Activated CD8-positive, alpha-beta memory T cell treated with anti-CD3 and anti-CD28 coated beads for 24 hours (primary cell): Measurements from ENCODE around the gene CLIC2.
"Not testable (repeated sequence)": the region's sequence is repeated elsewhere in the genome, so short reads cannot be mapped to it uniquely, and the experiment has no call there.

Experiments
- DNase-seq: peaks from one replicate; pipeline ENCODE4 v3.0.0-alpha.2; 2020

CLIC2 gene

DNA sequence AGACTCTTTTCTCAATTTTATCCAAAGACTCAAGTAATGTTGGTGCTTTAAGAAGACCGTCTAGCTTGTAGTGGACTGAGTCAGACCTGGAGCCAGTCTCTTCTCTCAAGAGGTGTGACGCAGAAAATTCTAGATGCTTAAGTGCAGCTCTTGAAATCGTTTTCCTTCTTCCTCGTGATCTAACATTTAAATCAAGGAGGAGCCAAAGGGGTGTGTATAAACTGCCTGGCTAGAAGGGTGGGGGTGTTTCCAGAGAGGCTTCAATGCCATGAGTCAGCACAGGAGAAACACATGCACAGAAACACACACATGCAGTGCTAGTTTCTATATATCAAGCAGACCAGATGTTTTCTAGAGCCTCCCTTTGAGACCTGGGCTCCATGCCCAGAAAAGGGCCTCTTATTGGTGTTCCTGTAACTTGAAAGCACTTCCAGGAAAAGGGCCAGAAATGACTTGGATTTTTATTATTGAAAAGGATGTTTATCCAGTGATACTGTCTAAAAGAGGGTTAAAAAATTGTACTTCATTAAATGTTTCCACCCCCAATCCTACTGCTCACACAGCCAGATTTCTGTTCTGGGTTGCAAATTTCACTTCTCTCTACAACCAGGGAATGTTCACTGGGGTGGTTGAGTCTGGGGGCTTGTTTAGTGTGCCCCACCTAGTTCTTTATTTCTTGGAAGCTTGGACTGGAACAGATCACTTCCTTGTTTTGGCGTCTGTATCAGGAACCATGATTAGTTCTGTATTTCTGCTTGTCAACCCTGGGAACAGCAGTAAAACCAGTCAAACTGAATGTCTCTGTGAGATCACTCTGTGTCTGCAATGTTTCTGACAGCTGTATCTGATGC lies at the start of gene CLIC2:
Gene CLIC2 (minus strand): TSS at position 129 of the 851 bp plus-strand sequence. CDS start 187 bp downstream, outside the sequence.
- no peak for DNase-seq

DNA sequence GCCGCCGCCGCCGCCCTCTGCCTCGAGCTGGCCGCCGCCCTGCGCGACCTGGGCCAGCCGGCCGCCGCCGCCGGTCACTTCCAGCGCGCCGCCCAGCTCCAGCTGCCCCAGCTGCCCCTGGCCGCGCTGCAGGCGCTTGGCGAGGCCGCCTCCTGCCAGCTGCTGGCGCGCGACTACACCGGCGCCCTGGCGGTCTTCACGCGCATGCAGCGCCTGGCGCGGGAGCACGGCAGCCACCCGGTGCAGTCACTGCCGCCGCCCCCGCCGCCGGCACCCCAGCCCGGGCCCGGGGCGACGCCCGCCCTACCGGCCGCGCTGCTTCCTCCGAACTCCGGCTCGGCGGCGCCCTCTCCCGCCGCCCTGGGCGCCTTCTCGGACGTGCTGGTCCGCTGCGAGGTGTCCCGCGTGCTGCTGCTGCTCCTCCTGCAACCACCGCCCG lies 48.1 kb upstream of the CLIC2 start:
- DNase-seq = not testable (repeated sequence)

DNA sequence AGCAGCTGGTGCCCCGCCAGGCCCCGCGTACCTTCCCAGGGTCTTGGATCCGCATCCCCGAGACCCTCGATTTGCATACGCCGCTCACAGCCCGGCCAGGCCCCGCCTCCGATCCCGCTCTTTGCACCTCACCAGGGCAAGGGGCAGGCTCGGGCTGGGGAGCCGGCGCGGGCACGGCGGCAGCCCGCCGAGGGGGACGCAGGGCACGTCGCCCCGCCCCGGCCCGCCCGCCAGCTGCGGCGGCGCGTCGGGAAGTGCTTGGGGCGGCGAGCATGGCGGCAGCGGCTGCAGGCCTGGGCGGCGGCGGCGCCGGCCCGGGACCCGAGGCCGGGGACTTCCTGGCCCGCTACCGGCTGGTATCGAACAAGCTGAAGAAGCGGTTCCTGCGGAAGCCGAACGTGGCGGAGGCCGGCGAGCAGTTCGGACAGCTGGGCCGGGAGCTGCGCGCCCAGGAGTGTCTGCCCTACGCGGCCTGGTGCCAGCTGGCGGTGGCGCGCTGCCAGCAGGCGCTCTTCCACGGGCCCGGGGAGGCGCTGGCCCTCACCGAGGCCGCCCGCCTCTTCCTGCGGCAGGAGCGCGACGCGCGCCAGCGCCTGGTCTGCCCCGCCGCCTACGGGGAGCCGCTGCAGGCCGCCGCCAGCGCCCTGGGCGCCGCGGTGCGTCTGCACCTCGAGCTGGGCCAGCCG lies 47.6 kb upstream of the CLIC2 start, which contains the start of gene F8A2:
Gene F8A2 (plus strand): TSS at position 253 of the 686 bp plus-strand sequence. CDS start 20 bp downstream, at position 273.
- DNase-seq = not testable (repeated sequence)

DNA sequence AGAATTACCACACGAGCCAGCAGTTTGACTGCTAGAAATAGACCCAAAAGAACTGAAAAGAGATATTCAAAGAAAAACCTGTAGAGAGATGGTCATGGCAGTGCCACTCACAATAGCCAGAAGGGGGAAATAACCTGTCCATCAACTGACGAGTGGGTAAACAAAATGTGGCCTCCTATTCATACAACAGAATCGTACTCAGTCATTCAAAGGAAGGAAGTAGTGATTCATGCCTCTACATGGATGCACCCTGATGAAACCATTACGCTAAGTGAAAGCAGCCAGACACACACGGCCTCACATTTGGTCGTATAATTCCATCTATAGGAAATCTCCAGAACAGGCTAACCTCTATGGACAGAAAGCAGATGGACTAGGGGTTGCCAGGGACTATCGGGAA lies 45.4 kb upstream of the CLIC2 start:
- DNase-seq = not testable (repeated sequence)

DNA sequence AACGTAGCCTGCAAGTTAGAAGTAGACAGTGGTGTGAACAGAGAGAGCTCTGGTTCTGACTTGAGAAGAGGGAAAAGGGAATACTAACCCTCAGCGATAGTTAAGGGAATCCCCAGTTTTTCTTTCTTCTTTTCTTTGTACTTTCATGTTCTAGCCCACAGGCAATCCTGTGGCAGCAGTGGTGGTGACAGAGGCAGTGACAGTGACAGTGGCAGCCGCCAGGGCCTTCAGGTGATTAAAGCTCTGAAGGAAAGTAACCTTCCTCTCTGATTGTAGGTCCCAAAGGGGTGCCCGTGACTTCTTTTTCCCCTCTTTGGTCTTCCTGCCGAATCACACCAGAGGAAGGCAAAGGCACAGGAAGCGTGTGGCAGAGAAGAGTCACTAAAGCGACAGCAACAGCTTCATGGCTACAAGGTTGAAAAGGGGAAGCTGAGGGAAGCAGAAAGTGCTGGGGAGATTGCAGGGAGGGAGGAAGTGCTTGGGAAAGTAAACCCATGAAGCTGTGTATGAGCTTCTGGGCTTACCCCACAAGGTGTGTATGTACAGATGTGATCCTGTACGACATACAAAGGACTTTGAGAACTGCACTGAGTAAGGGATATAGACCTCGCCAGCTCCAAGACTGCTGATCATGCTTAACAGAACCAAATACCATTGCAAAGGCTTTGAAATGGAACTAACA lies 39.5 kb upstream of the CLIC2 start:
- DNase-seq = not testable (repeated sequence)

DNA sequence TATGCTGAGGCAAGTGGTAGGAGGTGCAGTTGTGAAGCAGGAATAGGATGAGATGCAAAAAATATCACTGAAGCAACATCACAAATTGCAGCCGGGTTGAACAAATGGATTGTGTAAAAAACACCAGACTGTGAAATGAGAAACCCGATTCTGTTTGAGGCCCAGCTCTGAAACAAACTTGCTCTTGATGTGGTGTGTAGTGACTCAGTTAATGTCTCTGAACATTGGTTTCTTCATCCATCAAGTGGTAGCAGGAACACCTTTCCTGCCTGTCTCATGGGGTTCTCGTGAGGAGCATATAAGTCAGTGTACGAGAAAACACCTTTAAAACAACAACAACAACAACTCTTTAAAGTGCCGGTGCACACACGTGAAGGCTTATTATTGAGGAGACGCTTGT lies 29.3 kb upstream of the CLIC2 start:
- DNase-seq = not testable (repeated sequence)

DNA sequence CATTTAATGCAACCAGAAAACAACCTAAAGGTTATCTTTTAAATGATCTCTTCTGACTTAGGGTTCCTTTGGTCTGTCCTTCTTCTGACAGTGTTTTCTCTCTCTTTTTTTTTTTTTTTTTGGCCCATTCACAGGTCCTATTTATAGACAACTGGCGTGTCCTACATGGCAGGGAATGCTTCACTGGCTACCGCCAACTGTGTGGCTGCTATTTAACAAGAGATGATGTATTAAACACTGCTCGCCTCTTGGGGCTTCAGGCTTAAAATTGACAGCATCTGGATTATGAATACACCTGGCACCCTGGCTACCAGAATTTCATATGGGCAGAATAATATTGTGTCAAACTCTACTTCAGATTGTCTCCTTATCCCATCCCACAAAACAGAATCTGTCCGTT lies 15.0 kb upstream of the CLIC2 start:
- not testable (repeated sequence) for DNase-seq

DNA sequence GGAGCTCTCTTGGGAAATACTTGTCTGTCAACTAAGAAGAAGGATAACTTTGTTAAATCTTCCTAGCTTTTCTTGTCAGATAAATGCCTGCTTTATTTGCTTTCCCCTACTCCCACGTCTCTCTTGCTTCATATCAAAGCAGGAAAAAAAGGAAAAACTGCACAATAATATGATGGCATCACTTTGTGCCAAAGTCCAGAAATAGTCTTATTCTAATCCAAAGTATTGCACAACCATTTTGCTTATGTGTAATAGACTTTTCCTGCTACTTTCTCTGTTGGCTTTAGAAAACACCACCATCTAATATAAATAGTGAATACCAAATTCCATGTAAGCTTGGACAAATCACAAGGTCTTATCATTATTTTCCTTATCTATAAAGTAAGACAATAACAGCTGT lies 11.3 kb upstream of the CLIC2 start:
- not testable (repeated sequence) for DNase-seq

DNA sequence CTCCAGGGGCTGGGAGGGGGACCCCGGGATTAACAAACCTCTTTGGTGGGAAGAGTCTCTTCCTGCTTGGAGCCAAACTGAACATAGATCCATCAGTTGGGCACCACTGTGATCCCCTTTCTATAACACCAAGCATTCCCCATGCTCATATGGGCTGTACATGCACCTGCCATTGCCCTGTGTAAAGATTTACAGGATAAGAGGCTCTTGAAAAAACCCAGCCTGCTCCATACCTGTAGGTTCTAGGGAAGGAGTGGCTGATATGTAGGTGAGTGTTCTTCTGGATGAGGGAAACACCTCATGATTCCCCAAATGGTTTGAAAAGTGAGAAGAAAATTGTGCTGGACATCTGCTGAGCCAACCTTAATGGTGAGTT lies 911 bp upstream of the CLIC2 start:
- not testable (repeated sequence) for DNase-seq

DNA sequence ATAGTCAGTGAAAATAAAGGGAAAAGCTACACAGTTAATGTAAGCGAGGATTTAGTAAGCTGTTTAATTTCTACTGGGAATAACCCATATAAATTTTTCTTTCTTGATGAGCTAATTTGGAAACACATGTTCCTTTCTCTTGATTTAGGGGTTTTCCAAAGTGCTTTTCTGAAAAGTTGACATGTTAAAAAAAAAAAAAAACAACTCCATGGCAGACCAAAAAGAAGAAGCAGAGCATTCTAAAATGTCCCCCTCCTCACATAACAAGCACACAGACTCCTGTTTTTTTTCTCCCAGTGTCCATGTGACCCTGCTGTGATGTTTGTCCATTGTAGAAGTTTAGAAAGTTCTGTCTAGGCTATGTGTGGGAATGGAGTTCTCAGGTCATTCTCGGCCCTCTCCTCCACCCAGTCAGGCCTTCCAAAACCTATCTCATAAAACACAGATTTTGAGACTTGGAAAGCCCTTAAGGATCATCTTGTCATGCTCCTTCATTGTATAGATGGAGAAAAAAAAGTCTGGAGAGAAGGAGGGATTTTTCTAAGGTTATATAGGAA lies 792 bp downstream of the CLIC2 start:
- no peak for DNase-seq

DNA sequence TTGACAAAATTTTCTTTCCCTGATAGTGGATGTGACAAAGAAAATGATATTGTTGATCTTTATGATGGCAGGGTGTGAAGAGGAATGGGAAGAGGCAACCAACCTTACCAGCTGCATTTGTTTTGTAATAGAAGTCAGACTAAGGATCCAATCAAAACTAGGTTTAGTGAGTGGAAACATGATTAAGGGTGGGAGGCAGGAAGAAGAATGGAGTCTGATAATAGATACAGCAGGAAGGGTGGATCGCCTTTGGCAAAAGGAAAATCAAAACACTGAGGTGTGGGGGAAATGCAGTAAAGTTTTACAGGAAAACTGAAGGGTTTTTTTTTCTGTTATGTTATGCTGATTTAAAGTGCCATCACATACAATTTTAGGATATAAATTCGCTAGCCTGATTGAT lies 3.4 kb downstream of the CLIC2 start:
- no peak for DNase-seq

DNA sequence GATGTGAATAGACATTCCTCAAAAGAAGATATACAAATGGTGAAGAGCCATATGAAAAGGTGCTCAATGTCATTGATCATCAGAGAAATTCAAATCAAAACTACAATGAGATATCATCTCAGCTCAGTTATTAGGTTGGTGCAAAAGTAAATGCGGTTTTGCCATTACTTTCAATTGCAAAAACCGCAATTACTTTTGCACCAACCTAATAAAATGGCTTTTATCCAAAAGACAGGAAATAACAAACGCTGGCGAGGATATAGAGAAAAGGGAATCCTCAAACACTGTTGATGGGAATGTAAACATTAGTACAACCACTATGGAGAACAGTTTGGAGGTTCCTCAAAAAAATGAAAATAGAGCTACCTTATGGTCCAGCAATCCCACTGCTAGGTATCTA lies 5.1 kb downstream of the CLIC2 start:
- DNase-seq = no peak

DNA sequence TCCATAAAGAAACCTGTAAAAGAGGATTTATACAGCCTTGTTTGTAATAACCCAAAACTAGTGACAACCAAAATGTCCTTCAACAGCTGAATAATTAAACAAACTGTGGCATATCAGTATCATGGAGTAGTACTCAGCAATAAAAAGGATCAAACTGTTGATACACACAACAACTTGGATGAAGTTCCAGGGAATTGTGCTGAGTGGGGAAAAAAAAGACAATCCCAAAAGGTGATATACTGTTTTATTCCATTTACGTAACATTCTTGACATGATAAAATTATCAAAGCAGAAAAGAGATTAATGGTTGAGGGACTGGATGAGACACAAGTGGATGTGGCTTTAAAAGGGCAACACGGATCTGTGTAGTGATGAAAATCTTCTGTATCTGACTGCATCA lies 7.8 kb downstream of the CLIC2 start:
- no peak for DNase-seq

DNA sequence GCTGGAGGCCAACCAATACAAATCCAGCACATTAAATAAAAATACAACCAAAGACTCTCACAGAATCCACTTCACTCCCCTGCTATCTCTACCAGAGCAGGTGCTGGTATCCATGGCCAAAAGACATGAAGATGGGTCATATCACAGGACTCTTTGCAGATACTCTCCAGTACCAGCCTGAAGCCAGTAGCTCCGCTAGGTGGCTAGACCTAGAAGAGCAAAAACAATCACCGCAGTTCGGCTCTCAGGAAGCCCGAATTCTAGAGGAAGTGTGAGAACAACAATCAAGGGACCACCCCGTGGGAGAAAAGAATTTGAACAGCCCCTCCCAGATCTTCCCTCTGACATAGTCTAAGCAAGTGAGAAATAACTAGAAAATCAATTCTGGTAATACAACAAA lies 20.2 kb downstream of the CLIC2 start:
- no peak for DNase-seq

DNA sequence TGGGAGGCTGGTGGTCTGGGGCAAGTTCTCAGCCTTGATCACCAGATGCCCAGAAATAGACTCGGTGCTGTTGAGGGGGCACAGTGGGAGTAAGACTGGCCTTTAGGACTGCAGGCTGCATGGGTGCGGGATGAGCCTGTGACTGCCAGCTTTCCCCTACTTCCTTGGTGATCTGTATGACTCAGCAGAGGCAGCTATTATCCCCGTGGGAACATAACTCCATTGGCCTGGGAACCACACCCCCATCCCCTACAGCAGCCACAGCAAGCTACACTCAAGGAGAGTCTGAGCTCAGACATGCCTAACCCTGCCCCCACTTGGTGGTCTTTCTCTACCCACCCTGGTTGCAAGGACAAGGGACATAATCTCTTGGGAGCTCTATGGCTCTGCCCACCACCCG lies 20.6 kb downstream of the CLIC2 start:
- DNase-seq = no peak

DNA sequence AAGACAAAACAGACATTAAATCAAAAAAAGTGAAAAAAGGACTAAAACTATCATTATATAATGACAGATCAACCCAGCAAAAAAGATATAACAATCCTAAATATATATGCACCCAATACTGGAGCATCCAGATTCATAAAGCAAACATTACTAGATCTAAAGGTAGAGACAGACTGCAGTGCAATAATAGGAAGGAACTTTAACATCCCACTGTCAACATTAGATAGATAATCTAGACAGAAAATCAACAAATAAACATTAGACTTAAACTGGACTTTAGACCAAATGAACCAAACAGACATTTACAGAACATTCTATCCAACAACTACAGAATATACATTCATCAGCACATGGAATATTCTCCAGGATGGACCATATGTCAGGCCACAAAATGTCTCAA lies 40.6 kb downstream of the CLIC2 start:
- no peak for DNase-seq

DNA sequence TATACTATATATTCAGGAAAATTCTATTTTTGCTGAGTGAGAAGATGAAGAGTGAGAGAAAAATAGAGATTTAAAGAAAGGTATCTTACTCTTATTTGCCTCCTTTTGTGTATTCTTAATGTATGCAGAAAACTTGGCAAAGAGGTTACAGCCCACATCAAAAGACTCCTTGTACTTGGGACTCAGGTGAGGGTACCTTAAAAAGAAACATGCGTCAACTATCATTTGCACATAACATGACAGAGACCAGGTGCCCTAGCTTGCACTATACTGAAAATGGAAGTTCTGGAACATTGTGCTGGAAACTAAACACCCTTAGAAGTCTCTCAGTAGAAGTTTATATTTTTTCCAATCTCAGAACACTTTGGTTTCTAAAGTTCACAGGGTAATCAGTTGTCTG lies 54.5 kb downstream of the CLIC2 start:
- no peak for DNase-seq

DNA sequence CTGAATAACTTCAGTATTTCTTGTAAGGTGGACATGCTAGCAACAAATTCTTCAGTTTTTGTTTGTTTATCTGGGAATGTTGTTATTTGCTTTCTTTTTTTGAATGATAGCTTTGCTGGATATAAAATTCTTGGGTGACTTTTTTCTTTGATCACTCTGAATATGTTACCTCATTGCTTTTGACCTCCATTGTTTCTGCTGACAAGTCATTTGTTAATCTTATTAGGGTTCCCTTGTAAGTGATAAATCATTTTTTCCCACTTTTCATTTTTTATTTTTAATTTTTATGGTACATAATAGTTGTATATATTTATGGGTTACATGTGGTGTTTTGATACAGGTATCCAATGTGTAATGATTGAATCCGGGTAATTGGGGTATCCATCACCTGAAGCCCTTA lies 63.4 kb downstream of the CLIC2 start:
- DNase-seq = no peak

DNA sequence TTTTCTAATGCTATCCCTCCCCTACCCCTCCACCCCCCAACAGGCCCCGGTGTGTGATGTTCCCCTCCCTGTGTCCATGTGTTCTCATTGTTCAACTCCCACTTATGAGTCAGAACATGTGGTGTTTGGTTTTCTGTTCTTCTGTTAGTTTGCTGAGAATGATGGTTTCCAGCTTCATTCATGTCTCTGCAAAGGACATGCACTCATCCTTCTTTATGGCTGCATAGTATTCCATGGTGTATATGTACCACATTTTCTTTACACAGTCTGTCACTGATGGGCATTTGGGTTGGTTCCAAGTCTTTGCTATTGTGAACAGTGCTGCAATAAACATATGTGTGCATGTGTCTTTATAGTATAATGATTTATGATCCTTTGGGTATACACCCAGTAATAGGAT lies 66.4 kb downstream of the CLIC2 start:
- DNase-seq = not testable (repeated sequence)

DNA sequence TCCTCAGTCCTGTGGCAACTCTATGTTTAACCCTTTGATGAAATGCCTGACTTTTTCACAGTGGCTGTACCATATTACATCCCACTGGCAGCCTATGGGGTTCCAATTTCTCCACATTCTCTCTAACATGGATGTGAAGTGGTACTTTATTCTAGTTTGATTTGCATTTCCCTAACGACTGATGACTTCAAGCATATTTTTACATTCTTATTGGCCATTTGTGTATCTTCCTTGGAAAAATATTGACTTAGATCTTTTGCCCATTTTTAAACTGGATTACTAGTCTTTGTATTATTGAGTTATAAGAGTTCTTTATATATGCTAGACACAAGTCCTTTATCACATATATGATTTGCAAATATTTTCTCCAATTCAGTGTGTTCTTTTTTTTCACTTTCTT lies 68.0 kb downstream of the CLIC2 start:
- no peak for DNase-seq

DNA sequence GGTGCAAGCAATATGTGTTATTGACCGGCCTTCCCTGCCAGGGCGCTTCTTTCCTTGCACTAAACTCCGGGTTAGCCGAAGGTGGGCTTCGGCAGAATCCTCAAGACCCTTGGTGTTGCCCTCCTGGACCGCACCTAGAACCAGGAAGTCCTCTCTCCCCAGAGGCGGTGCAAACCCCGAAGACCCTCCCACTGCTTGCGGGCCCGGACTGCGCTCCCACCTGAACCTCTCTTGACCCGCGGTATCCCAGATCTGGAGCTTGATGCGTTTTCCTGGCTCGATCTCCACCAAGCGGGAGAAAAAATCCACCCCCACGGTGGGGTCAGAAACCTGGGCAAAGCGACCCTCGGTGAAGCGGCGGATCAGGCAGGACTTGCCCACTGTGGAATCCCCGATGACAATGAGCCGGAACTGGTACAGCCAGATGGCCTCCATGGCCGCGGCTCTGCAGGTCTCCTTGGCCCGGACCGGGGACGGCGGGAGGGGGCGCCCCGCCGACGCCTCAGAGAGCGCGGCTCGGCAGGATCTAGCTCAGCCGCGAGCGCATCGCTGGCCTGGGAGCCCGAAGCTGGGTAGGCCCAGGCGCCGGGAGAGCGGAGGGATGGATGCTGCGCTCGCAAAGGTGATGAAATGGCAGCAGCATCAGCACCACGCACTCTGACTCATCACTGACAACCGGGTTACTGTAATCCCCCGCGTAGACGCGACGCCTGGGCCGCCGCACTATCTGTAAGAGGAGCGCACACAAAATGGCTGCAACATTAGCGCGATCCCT lies 70.4 kb downstream of the CLIC2 start, which contains the start of gene RAB39B:
Gene RAB39B (minus strand): TSS at position 638 of the 775 bp plus-strand sequence. CDS start 203 bp downstream, at position 435.
- DNase-seq = peak; percentile 86
